RWPE1 (cell line): ENCODE measurements around the gene CROCC.

Experiments used
- CTCF ChIA-PET: fragments of 350-600 bp; sonication (Branson Sonifier 250); formaldehyde crosslinking; extraction: SDS; loops from one replicate; lab custom pipeline; 2021; lab: Yijun Ruan, JAX
- POLR2A ChIA-PET: fragments of 400-600 bp; formaldehyde crosslinking; extraction: SDS; loops from one replicate; lab custom pipeline; 2020; ENCODE audit warnings: antibody characterized with exemption; ENCODE audit not compliant: low non-redundant PET; lab: Yijun Ruan, JAX
- DNase-seq: peaks from one replicate; pipeline ENCODE4 v3.0.0; 2012; ENCODE audit warnings: low spot score
- H3K27ac ChIP-seq: fragments of 450-650 bp; 2 replicates; pipeline ENCODE4 v1.5.1; 2017
- CTCF ChIP-seq: fragments of 450-650 bp; conservative IDR thresholded peaks from 2 replicates; pipeline ENCODE4 v1.5.1; 2017; ENCODE audit warnings: low read depth, mild to moderate bottlenecking

CROCC gene

GRCh38 chr1:16978139-16978538 lies 56.4 kb downstream of the CROCC start:
- peak overlapping the region; percentile 43 for H3K27ac ChIP-seq
- ChIA-PET POLR2A (no interaction called here), CTCF (no interaction called here)
- no peak for DNase-seq
- TF ChIP-seq CTCF: no peak

GRCh38 chr1:16978567-16979474 lies 57.1 kb downstream of the CROCC start:
- ChIA-PET POLR2A (no interaction called here), CTCF (interaction anchor here (0.5 to 1.5 kb wide), 2 partner anchors 21 to 27 kb away, joined by 3 to 4 read pairs; no protein-coding TSS in a partner anchor)
- peak overlapping the region; percentile 43 for H3K27ac ChIP-seq
- DNase-seq: no peak
- TF ChIP-seq CTCF: no peak

DNA sequence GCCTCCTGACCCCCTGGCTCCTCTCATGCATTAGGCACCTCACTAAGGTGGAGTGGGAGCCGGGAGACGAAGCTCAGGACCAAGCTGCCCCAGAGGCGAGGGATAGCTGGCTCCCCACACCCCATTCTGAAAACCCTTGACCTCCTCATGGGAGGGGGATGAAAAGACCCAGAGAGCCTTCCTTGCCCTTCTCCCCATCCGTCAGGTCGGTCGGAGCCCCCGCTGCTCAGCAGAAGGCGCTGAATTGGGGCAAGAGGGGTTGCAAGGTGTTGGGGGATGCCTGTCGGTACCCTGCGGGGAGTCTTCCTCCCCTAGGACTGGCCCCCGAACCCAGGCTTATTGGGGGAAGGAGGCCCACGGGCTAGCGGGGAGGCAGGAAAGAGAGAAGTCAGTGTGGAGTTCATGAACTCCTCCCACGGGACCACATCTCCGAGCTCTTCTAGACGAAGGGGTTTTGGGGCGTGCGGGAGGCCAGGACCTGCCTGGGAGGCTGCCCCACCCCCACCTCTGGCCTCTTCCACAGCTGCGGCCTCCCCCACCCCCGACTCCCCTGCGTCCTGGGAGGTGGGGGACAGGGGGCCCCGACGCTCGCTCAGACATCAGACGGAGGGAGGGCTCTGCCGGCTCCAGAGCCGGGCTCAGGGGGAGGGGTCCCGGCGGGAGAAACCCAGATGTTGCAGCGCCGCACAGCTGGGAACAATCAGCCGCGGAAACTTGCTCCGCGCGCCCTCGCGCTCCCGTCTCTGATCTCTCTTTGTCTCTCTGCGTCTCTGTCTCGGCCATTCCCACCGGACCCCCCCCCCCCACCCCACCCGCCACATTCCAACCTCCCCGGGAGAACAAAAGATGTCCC lies 58.0 kb downstream of the CROCC start:
- TF ChIP-seq CTCF: no peak
- no peak for DNase-seq
- CTCF ChIA-PET: interaction anchor here (0.6 to 1.5 kb wide), 2 partner anchors 28 to 310 kb away, joined by 3 to 4 read pairs; no protein-coding TSS in a partner anchor
- peak overlapping the region; percentile 73 for H3K27ac ChIP-seq
- POLR2A ChIA-PET: no interaction called here

GRCh38 chr1:16980473-16981268 lies 58.9 kb downstream of the CROCC start, which contains the start of gene MFAP2:
TSS of gene MFAP2 (minus strand) at chr1:16980620. CDS start at chr1:16978273, 2,347 bp downstream.
- POLR2A ChIA-PET: no interaction called here
- CTCF ChIA-PET: interaction anchor here (0.6 to 1.5 kb wide), 4 partner anchors 12 to 55 kb away, joined by 3 to 4 read pairs (median 3); no protein-coding TSS in a partner anchor

DNA sequence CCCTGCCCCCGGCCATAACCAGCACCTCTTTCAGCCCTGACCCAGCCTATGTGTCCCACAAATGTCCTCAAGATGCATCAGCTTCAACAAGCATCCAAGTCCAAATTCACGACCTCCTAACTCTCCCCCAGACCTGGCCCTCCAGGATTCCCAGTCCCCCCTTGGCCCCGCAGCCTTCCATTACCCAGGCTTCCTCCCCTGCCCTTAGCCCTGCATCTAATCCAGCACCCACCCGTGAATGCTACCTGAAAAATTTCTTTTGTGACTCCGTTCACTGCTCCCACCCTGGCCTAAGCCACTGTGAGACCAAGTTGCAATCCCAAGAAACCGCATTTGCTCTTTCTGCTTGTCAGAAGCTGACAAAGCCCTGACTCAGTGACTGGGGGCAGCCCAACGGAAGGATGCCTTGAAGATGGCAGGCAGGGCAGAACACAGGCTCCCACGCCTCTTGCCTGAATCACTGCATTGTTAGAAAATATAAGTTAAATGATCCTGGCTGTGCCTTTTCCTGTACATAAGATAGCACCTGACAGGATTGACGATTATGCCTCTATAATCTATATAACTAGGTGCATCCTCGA lies 59.6 kb downstream of the CROCC start:
- TF ChIP-seq CTCF: no peak
- ChIA-PET CTCF (interaction anchor here (0.9 to 1.1 kb wide), 2 partner anchors 18 to 56 kb away, joined by 3 read pairs; no protein-coding TSS in a partner anchor), POLR2A (no interaction called here)
- H3K27ac ChIP-seq: peak overlapping the region; percentile 73
- peak; percentile 72 for DNase-seq

More at GRCh38 chr1:16980473-16981268, 58.9 kb downstream of the CROCC start, which contains the start of gene MFAP2:
- no peak for DNase-seq
- no peak for TF ChIP-seq CTCF
- H3K27ac ChIP-seq: peak within 1 kb of the TSS; percentile 73
